ENCODE data around the gene SERTAD2.

DNA sequence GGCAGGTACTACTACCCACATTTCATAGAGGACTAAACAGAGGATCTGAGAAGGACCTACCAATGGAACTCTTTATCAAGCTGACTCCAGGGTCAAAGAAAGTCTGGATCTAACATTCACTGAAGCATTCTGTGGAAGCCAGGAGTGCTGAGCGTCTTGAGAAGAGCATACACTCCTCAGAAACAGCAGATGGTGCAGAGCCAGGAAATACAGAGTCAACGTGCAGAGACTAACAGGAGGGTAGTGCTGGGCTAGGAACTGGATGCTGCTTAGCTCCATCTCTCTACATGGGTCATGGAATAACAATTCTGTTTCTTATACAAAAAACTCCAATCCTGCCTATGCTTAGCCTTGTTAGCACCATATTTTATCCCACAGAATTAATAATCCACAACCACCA is 5.5 kb upstream of the SERTAD2 start:
- TF ChIP-seq POLR2A (IDR thresholded peaks at IDR 0.05) = no peak
- TF ChIP-seq, protein P1, sequence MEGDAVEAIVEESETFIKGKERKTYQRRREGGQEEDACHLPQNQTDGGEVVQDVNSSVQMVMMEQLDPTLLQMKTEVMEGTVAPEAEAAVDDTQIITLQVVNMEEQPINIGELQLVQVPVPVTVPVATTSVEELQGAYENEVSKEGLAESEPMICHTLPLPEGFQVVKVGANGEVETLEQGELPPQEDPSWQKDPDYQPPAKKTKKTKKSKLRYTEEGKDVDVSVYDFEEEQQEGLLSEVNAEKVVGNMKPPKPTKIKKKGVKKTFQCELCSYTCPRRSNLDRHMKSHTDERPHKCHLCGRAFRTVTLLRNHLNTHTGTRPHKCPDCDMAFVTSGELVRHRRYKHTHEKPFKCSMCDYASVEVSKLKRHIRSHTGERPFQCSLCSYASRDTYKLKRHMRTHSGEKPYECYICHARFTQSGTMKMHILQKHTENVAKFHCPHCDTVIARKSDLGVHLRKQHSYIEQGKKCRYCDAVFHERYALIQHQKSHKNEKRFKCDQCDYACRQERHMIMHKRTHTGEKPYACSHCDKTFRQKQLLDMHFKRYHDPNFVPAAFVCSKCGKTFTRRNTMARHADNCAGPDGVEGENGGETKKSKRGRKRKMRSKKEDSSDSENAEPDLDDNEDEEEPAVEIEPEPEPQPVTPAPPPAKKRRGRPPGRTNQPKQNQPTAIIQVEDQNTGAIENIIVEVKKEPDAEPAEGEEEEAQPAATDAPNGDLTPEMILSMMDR (IDR thresholded peaks at IDR 0.05) = no peak
